T-helper 9 cell (primary cell): ENCODE measurements around the gene TCERG1L.
"Not testable (repeated sequence)": the region's sequence is repeated elsewhere in the genome, so short reads cannot be mapped to it uniquely, and the experiment has no call there.

Experiments
- DNase-seq: peaks from one replicate; pipeline ENCODE4 v3.0.0-alpha.2; 2020
- total RNA-seq, 2 donors: gene quantifications; one replicate each; lab custom pipeline; 2026; lab: John Stamatoyannopoulos, UW

Gene TCERG1L, protein sequence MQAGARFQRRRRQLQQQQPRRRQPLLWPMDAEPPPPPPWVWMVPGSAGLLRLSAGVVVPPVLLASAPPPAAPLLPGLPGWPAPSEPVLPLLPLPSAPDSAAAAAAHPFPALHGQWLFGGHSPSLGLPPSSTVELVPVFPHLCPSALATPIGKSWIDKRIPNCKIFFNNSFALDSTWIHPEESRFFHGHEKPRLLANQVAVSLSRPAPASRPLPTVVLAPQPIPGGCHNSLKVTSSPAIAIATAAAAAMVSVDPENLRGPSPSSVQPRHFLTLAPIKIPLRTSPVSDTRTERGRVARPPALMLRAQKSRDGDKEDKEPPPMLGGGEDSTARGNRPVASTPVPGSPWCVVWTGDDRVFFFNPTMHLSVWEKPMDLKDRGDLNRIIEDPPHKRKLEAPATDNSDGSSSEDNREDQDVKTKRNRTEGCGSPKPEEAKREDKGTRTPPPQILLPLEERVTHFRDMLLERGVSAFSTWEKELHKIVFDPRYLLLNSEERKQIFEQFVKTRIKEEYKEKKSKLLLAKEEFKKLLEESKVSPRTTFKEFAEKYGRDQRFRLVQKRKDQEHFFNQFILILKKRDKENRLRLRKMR
- 0 reads per million in 2 donors for total RNA-seq

DNA sequence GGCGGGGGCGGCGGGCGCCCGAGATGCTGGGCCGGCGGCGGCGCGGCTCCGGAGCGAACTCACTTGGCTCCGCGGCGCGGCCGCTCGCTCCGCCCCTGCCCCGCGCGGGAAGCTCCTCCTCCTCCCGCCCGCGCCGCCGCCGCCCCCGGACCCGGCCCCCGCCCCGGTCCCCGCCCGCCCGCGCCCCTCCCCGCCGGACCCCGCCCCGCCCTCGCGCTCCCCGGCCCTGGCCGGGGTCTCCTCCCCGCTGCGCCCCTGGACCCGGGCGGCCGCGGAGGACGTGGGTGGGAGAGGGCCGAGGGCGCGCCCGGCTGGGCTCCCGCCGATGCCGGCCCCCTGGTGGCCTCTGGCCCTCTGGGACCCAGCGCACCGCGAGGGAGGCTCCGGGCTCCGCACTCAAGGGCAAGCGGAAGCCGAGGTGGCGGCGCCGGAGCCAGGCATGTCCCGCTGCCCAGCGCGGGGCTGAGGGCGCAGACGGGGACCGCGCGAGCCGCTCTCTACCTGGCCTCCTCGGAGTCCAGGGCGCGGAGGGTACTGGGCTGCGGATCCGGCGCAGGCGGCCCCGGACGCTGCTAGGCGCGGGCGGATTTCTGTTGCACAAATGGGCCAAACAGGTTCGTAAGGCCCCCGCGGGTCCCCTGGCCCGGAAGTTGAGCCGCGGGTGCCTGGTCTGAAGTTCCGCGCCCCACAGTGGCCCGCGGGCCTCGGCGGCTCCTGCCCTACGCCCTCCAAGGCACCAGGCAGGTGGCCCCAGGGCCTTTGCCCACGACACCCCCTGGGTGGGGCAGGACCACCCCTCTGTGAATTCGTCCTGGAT lies at the start of gene TCERG1L:
TCERG1L (minus strand) TSS at position 61 of the 817 bp plus-strand sequence. CDS start 86 bp downstream, outside the sequence.
- no peak for DNase-seq

GRCh38 chr10:131358741-131359442 lies 47.4 kb upstream of the TCERG1L start:
- no peak for DNase-seq

- DNase-seq: no peak
These were observed 44.9 kb upstream of the TCERG1L start for GRCh38 chr10:131356442-131356841.

DNA sequence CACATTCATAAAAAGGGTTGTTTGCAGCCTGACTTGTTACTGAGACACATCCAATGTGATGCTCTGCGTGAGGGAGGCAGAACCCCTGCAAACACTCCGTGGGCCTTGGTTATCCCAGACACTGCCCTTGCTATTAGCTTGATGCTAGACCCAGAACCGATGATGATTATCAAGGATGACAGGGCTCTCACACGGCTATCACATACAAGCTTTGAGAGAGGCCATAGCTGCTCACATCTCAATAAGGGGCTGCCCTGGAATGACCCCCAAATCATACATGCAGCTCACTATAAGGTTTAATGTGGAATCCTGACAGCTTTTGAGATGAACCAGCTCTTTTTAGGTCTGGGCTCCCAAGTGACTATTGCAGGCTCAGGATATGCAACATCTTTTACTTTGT lies 44.4 kb upstream of the TCERG1L start:
- DNase-seq: no peak

- DNase-seq: no peak
These were observed 43.5 kb upstream of the TCERG1L start for GRCh38 chr10:131355056-131355455.

GRCh38 chr10:131354380-131354779 lies 42.9 kb upstream of the TCERG1L start:
- DNase-seq: no peak

GRCh38 chr10:131352765-131353290 lies 41.3 kb upstream of the TCERG1L start:
- DNase-seq: no peak

DNA sequence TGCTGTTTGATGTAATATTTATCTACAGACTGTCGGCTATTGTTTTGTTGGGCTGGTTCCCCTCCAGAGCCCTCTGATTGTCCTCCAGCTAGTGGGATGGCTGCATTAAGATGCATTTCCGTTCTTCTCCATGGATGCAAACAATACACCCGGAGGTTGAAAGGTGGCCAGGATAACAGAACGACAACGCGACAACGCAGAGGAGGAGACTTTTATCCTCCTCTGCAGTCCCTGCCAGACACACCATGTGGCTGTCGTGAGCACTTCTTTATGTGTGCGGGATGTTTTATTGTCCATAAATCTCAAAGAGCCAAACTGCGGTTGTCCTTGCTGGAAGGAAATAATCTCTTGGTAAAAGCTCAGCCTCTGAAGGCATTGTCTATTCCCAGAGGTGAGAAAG lies 39.1 kb upstream of the TCERG1L start:
- no peak for DNase-seq

DNA sequence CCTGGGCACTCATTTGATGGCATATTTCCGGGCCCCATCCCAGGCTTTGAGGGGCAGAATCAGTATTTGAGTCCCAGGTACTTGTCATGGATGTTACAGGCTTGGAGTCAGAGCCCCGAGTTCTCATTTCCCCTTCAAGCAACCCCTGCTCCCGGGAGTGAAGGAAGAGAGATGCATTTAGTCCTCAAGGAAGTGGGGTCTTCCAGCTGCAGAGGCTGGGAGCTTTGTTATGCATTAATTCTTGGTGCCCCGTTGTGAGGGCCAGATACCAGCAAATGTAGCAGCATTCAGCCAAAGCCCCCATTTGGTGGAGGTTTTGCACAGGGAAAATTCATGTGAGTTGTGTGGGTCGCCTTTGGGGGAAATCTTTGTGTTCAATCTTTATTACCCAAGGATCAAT lies 38.7 kb upstream of the TCERG1L start:
- no peak for DNase-seq

GRCh38 chr10:131346456-131346855 lies 34.9 kb upstream of the TCERG1L start:
- no peak for DNase-seq

- no peak for DNase-seq
These were observed 34.2 kb upstream of the TCERG1L start for GRCh38 chr10:131345691-131346090.

DNA sequence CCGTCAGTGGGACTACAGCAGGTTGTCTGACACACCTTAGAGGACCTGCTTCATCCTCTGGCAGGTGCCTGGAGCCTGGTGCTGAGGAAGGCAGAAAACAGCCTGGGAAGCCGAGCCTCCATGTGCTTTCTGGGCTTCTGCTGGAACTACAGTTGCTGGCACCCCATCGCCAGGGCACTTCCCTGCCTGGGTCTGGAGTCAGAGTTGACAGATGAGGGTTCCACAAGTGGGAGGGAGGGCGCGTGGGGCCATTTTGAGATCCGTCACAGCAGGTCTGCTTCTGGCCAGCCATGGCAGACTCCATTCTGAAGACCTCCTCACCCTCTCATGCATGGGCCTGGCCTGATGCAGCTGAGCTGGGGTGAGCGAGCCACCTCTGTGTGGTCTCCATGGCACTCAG lies 33.2 kb upstream of the TCERG1L start:
- no peak for DNase-seq

DNA sequence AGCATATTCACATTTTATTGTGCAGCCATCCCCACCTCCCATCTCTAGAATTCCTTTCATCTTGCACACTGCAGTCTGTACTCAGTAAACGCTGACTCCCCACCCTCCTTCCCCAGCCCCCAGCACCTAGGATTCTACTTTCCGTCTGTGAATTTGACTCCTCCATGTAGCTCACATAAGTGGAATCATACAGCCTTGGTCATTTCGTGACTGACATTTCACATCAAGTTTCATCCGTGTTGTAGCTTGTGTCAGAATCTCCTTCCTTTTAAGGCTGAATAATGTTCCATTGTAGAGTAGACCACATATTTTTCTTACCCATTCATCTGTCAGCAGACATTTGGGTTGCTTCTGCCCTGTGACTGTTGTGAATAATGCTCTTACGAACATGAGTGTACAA lies 26.2 kb upstream of the TCERG1L start:
- DNase-seq: no peak

DNA sequence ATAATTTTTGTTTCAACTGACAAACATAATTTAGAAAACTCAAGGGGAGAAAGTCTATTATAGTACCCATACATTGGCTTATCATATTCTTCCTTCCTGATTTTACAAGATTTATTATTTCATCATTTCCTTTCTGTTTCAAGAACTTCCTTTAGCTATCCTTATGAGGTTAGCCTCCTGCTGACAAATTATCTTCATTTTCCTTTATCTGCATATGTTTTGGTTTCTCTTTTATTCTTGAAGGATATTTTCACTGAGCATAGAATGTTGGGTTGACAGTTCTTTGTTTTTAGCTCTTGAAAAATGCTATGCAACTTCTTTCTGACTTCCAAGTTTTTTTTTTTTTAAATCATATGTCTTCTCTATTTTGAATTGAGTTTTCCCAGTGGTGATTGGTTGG lies 21.3 kb upstream of the TCERG1L start:
- no peak for DNase-seq

DNA sequence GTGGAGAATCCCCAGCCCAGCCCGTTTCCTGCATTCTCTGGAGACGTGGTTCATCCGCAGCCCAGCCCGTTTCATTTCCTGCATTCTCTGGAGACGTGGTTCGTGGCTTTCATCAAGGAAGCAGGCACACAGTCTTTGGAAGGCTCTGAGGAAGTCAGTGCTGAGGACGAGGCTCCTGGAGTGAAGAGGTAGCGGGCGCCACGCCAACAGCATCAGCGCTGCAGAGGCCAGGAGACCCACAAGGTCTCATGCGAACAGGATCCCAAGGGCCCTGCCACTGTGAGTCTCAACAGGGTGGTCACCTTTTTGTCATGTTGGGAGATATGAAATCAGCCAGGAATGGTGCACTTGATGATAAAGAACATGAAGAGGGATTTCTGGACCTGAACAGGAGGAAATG lies 12.4 kb upstream of the TCERG1L start:
- DNase-seq: no peak

- no peak for DNase-seq
These were observed 11.5 kb upstream of the TCERG1L start for GRCh38 chr10:131323025-131323424.

DNA sequence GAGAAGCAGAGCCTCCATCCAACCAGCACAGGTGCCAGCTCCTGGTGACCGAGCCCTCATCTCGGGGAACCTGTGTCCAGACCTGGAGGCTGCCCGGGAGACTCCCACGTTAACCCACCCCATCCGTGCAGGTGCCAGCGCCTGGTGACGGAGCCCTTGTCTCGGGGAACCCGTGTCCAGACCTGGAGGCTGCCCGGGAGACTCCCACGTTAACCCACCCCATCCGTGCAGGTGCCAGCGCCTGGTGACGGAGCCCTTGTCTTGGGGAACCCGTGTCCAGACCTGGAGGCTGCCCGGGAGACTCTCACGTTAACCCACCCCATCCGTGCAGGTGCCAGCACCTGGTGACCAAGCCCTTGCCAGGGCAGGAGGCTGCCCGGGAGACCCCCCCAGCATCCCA lies 11.1 kb upstream of the TCERG1L start:
- DNase-seq: not testable (repeated sequence)

GRCh38 chr10:131320860-131321604 lies 9.5 kb upstream of the TCERG1L start:
- DNase-seq: no peak

- no peak for DNase-seq
These were observed 7.3 kb upstream of the TCERG1L start for GRCh38 chr10:131318814-131319213.

DNA sequence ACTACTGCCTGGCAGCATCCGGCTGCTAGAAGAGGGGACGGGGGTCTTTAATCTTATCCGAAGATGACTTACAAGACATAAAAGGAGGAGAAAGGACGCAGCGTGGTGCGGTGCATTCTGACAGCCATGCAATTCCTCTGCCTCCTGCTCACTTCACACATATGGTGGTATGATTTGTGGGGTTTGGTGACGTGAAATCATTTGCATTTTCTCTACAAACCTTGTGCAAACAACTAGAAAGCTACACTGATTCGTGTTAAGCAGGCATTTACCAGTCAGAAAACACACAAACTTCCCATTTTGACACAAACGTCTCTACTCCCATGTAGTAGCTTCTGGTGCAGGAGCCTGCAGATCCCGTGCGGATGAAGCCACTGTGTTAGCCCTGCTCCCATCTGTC lies 6.8 kb upstream of the TCERG1L start:
- DNase-seq: no peak

DNA sequence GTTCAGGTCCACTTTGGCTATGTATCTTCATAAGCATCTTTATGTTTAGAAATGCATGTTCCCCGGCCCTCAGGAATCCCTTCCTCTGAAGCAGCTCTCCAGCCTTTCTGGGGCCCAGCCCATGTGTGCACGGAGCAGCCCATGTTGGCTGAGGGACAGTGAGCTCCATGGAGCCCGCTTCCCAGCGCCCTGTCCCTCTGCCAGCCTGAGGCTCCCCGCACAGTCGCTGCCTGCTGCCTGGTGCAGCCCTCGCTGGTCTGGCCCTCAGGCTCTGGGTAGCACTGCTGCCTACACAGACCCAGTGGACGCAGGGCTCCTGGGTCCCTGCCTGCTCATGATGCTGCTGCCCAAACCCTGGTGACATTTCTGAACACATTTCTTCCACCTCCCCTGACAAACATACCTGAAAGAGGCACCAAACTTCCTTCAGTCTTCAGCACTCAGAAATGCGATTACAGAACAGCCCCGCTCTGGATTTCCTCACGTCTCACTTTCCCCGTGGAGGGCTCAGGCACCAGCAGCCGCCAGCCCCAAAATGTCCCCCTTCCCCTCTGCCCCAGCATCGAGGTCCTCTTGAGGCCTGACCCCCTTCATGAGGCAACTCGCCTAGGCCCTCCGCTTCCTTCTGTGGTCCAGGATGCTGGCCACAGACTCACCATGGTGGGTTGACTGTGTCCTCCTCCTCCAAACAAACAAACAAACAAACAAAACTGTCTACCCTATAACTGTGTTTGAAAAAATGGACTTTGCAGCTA lies 5.0 kb upstream of the TCERG1L start:
- no peak for DNase-seq
